ENCODE results near the gene NEK9. TPM values are rescaled to one million over a fixed set of nuclear protein-coding genes. Genes with fewer than 3 reads are reported as not detected.

NEK9 gene
- total RNA-seq, 1 experiment from 2014 or later: 40.7 TPM

DNA sequence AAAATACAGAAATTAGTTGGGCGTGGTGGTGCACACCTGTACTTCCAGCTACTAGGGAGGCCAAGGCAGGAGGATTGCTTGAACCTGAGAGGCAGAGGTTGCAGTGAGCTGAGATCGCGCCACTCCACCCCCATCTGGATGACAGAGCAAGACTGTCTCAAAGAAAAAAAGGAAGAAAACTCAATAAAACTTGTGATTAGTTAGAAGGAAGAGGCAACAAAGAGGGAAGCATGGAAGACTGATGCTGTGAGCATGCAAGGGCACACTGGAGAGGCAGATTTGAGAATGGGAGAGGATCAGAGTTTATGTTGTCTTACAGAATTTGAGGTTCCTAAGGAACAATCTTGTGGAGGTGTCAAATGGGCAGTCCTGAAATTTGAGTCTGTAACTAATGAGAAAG is 60.2 kb downstream of the NEK9 start:
- Histone ChIP-seq H3K4me1 (ENCODE audit: control insufficient read depth, insufficient read depth, low read length) (peaks cover 17% of the 10 kb centered on the region), H3K27me3 (ENCODE audit: control insufficient read depth, insufficient read depth, low read length) (no peaks in the 10 kb centered on the region), H3K36me3 (ENCODE audit: control insufficient read depth, insufficient read depth, low read length) (no peaks in the 10 kb centered on the region; the same call in 1 of the 2 replicates), H3K4me3 (ENCODE audit: low read depth in 2 of 2, low read length in 2 of 2) (no peak overlapping the region), H3K27ac (ENCODE audit: low read length) (no peak overlapping the region), H3K9me3 (ENCODE audit: control insufficient read depth, insufficient read depth, low read depth, low read length) (no peaks in the 10 kb centered on the region)
- CTCF ChIA-PET: no interaction called here
- BruUV-seq (replicated peaks): no TSS peak
- intact Hi-C loops (cut with micrococcal nuclease; ENCODE audit: unreplicated experiment): no loop called here
- DNase-seq (ENCODE audit: low read depth, low spot score) (no peak), ATAC-seq (no peak)
- no peak for TF ChIP-seq POLR2AphosphoS5 (IDR thresholded peaks at IDR 0.05; ENCODE audit: low read depth, low read length)
- no peak for TF ChIP-seq TCF7L2 (IDR thresholded peaks at IDR 0.05; ENCODE audit: low read depth, low read length)
- TF ChIP-seq REST (IDR thresholded peaks at IDR 0.05; ENCODE audit: insufficient read depth in 1 of 2, low read depth in 2 of 2, low read length in 1 of 2): no peak
- TF ChIP-seq, protein P1, sequence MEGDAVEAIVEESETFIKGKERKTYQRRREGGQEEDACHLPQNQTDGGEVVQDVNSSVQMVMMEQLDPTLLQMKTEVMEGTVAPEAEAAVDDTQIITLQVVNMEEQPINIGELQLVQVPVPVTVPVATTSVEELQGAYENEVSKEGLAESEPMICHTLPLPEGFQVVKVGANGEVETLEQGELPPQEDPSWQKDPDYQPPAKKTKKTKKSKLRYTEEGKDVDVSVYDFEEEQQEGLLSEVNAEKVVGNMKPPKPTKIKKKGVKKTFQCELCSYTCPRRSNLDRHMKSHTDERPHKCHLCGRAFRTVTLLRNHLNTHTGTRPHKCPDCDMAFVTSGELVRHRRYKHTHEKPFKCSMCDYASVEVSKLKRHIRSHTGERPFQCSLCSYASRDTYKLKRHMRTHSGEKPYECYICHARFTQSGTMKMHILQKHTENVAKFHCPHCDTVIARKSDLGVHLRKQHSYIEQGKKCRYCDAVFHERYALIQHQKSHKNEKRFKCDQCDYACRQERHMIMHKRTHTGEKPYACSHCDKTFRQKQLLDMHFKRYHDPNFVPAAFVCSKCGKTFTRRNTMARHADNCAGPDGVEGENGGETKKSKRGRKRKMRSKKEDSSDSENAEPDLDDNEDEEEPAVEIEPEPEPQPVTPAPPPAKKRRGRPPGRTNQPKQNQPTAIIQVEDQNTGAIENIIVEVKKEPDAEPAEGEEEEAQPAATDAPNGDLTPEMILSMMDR (IDR thresholded peaks at IDR 0.05): no peak
- no peak for TF ChIP-seq SIN3A (IDR thresholded peaks at IDR 0.05; ENCODE audit: borderline replicate concordance, insufficient read depth, low read depth, low read length)
- in situ Hi-C loops (cut with HindIII; ENCODE audit: low pct_unique_long_range_greater_than_20kb, low sequenced_read_pairs): no loop called here
- POLR2A ChIA-PET: interaction anchor here (0.6 kb wide), 1 partner anchor 229 kb away, joined by 4 read pairs; no protein-coding TSS in a partner anchor

GRCh38 chr14:75064205-75064567 is 62.7 kb downstream of the NEK9 start:
- peaks cover 12% of the 10 kb centered on the region for H3K4me1 ChIP-seq (ENCODE audit: control insufficient read depth, insufficient read depth, low read length)
- intact Hi-C loops (cut with micrococcal nuclease; ENCODE audit: unreplicated experiment) (no loop called here), in situ Hi-C loops (cut with HindIII; ENCODE audit: low pct_unique_long_range_greater_than_20kb, low sequenced_read_pairs) (no loop called here)
- H3K4me3 ChIP-seq (ENCODE audit: low read depth in 2 of 2, low read length in 2 of 2): peak overlapping the region; percentile 85
- no peaks in the 10 kb centered on the region for H3K27me3 ChIP-seq (ENCODE audit: control insufficient read depth, insufficient read depth, low read length)
- peak; percentile 28; the same call in 1 of the 2 replicates for ATAC-seq
- no TSS peak for BruUV-seq (replicated peaks)
- H3K9me3 ChIP-seq (ENCODE audit: control insufficient read depth, insufficient read depth, low read depth, low read length): no peaks in the 10 kb centered on the region
- peak overlapping the region; percentile 73 for H3K27ac ChIP-seq (ENCODE audit: low read length)
- H3K36me3 ChIP-seq (ENCODE audit: control insufficient read depth, insufficient read depth, low read length): peaks cover 2% of the 10 kb centered on the region
- ChIA-PET CTCF (no interaction called here), POLR2A (interaction anchor here (0.6 to 0.7 kb wide), 3 partner anchors 156 to 441 kb away, joined by 3 to 10 read pairs (median 3); no protein-coding TSS in a partner anchor)
- TF ChIP-seq POLR2AphosphoS5 (IDR thresholded peaks at IDR 0.05; ENCODE audit: low read depth, low read length) (no peak), TCF7L2 (IDR thresholded peaks at IDR 0.05; ENCODE audit: low read depth, low read length) (no peak), REST (IDR thresholded peaks at IDR 0.05; ENCODE audit: insufficient read depth in 1 of 2, low read depth in 2 of 2, low read length in 1 of 2) (no peak), SIN3A (IDR thresholded peaks at IDR 0.05; ENCODE audit: borderline replicate concordance, insufficient read depth, low read depth, low read length) (no peak)
- TF ChIP-seq, protein P1 (IDR thresholded peaks at IDR 0.05): no peak
- DNase-seq (ENCODE audit: low read depth, low spot score): no peak
